ENCODE measurements around the gene MTAP.

MTAP gene

DNA sequence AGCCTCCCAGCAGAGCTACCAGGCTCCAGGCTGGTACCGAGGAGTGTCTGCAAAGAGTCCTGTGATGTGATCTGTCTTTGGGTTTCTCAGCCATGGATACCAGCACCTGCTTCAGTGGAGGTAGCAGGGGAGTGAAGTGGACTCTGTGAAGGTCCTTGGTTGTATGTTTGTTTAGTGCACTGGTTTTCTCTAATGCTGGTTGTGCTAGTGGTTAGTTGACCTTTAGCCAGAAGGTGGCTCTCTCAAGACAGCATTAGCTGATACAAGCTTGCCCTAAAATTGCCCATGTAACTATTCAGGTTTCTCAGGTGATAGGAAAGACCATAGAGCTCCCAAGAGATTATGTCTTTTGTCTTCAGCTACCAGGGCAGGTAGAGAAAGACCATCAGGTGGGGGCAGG lies 87.2 kb downstream of the MTAP start:
- no peak overlapping the region for H3K4me3 ChIP-seq (ENCODE audit: insufficient read length, low read depth)
- H3K9ac ChIP-seq (ENCODE audit: insufficient read length, low read depth): no peak overlapping the region
- H3K9me3 ChIP-seq (ENCODE audit: insufficient read depth, low read length): peaks cover 14% of the 10 kb centered on the region
- DNase-seq (ENCODE audit: low read depth, low spot score): no peak
- peaks cover 4% of the 10 kb centered on the region for H3K36me3 ChIP-seq (ENCODE audit: insufficient read depth, insufficient read length, low read length)
- no peaks in the 10 kb centered on the region for H3K27me3 ChIP-seq (ENCODE audit: insufficient read depth, insufficient read length)
- no peaks in the 10 kb centered on the region for H3K4me1 ChIP-seq (ENCODE audit: insufficient read depth, insufficient read length)
- TF ChIP-seq ZNF274 (IDR thresholded peaks at IDR 0.05; ENCODE audit: low read depth, low read length): no peak
- no peak for TF ChIP-seq YY1 (IDR thresholded peaks at IDR 0.05; ENCODE audit: insufficient read depth, insufficient read length)
- TF ChIP-seq SUZ12 (IDR thresholded peaks at IDR 0.05; ENCODE audit: extremely low read depth, insufficient read depth, insufficient read length): no peak

DNA sequence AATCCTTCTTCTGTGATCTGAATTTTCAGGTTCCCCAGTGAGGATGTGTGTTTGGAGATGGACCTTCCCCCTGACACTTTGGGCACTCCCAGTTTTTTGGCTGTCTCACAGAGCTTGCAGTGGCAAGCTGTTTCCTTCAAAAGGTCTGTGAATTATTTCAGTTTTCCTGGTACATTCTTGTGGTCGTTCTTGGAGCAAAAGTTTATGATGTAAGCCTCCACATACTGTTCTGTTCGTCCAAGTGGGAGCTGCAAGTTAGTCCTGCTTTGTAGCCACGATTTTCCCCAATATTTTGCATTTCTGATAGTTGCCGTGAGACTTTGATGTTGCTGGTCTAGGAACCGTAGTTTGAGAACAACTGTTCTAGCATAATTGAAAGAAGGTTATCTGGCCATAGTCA lies 88.3 kb downstream of the MTAP start:
- H3K4me3 ChIP-seq (ENCODE audit: insufficient read length, low read depth): no peak overlapping the region
- H3K36me3 ChIP-seq (ENCODE audit: insufficient read depth, insufficient read length, low read length): peaks cover 4% of the 10 kb centered on the region
- H3K4me1 ChIP-seq (ENCODE audit: insufficient read depth, insufficient read length): no peaks in the 10 kb centered on the region
- no peak for DNase-seq (ENCODE audit: low read depth, low spot score)
- peaks cover 23% of the 10 kb centered on the region for H3K9me3 ChIP-seq (ENCODE audit: insufficient read depth, low read length)
- TF ChIP-seq YY1 (IDR thresholded peaks at IDR 0.05; ENCODE audit: insufficient read depth, insufficient read length) (no peak), ZNF274 (IDR thresholded peaks at IDR 0.05; ENCODE audit: low read depth, low read length) (no peak), SUZ12 (IDR thresholded peaks at IDR 0.05; ENCODE audit: extremely low read depth, insufficient read depth, insufficient read length) (no peak)
- no peak overlapping the region for H3K9ac ChIP-seq (ENCODE audit: insufficient read length, low read depth)
- H3K27me3 ChIP-seq (ENCODE audit: insufficient read depth, insufficient read length): no peaks in the 10 kb centered on the region

DNA sequence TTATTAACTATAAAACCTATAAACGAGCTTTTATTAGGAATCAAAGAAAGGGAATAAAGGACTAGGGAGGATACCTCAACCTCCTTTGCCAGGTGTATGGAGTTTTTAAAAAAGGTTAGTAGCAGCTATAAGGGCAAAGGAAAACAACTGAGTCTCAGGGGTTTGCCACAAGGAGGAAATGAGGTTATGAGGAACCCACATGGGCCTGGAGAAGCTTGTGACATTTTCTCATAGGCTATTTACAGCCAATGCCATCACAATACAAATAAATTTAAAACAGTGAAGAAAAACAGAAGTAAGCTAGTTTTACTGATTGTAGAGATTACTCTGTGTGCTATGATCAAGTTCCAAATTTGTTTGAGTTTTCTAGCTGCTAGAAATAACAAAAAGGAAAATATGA lies 99.1 kb downstream of the MTAP start:
- Histone ChIP-seq H3K4me1 (ENCODE audit: insufficient read depth, insufficient read length) (no peaks in the 10 kb centered on the region), H3K36me3 (ENCODE audit: insufficient read depth, insufficient read length, low read length) (no peaks in the 10 kb centered on the region), H3K27me3 (ENCODE audit: insufficient read depth, insufficient read length) (no peaks in the 10 kb centered on the region), H3K4me3 (ENCODE audit: insufficient read length, low read depth) (no peak overlapping the region), H3K9ac (ENCODE audit: insufficient read length, low read depth) (no peak overlapping the region), H3K9me3 (ENCODE audit: insufficient read depth, low read length) (peaks cover 4% of the 10 kb centered on the region; the same call in 1 of the 2 replicates)
- DNase-seq (ENCODE audit: low read depth, low spot score): no peak
- no peak for TF ChIP-seq SUZ12 (IDR thresholded peaks at IDR 0.05; ENCODE audit: extremely low read depth, insufficient read depth, insufficient read length)
- no peak for TF ChIP-seq ZNF274 (IDR thresholded peaks at IDR 0.05; ENCODE audit: low read depth, low read length)
- TF ChIP-seq YY1 (IDR thresholded peaks at IDR 0.05; ENCODE audit: insufficient read depth, insufficient read length): no peak

DNA sequence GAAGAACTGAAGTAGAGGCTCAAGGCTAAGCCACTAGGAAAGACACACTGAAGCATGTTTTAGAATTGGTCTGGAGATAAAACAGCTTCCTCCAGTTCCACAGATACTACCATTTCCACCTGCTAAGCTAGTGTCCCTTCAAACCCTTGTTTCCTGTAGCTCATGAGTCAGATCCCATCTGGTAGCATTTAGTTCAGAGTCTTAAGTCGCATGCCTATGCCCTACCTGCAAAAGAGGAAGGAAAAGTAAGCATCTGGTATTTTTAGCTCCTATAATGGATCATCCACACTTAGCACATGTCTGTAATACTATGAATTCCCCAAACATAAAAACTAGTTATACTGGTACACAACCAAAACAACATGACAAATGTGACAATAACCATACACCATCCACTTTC lies 99.7 kb downstream of the MTAP start:
- TF ChIP-seq SUZ12 (IDR thresholded peaks at IDR 0.05; ENCODE audit: extremely low read depth, insufficient read depth, insufficient read length) (no peak), YY1 (IDR thresholded peaks at IDR 0.05; ENCODE audit: insufficient read depth, insufficient read length) (no peak), ZNF274 (IDR thresholded peaks at IDR 0.05; ENCODE audit: low read depth, low read length) (no peak)
- Histone ChIP-seq H3K36me3 (ENCODE audit: insufficient read depth, insufficient read length, low read length) (no peaks in the 10 kb centered on the region), H3K4me3 (ENCODE audit: insufficient read length, low read depth) (no peak overlapping the region), H3K4me1 (ENCODE audit: insufficient read depth, insufficient read length) (no peaks in the 10 kb centered on the region), H3K27me3 (ENCODE audit: insufficient read depth, insufficient read length) (no peaks in the 10 kb centered on the region), H3K9ac (ENCODE audit: insufficient read length, low read depth) (no peak overlapping the region), H3K9me3 (ENCODE audit: insufficient read depth, low read length) (peaks cover 4% of the 10 kb centered on the region; the same call in 1 of the 2 replicates)
- DNase-seq (ENCODE audit: low read depth, low spot score): no peak

DNA sequence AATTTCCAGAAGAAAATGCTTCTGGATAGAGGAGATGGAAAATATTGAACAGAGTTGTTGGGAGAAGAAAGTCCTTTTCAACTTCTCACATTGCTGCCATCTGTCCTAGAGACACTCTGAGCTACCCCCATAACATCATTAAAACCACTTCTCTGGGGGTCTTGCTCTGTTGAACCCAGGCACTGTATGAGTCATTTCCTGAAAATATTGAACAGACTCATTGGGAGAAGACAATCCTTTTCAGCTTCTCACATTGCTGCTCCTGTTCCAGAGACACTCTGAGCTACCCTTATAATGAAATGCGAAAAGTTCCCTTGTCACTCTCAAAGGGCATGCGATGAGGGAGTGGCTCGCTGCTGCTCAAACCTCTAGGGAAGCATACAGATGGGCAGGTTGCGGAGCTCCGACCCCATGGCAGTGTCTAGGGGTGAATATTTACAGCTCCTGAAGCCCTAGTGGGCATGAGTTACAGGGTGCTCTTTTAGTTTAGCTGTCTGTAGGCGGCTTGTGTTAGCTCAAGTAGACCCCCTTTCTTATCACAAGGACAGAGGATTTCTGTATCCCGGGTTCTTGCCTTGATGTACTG lies 101.0 kb downstream of the MTAP start:
- no peak overlapping the region for H3K4me3 ChIP-seq (ENCODE audit: insufficient read length, low read depth)
- H3K9me3 ChIP-seq (ENCODE audit: insufficient read depth, low read length): peaks cover 5% of the 10 kb centered on the region
- no peaks in the 10 kb centered on the region for H3K27me3 ChIP-seq (ENCODE audit: insufficient read depth, insufficient read length)
- TF ChIP-seq ZNF274 (IDR thresholded peaks at IDR 0.05; ENCODE audit: low read depth, low read length) (no peak), SUZ12 (IDR thresholded peaks at IDR 0.05; ENCODE audit: extremely low read depth, insufficient read depth, insufficient read length) (no peak), YY1 (IDR thresholded peaks at IDR 0.05; ENCODE audit: insufficient read depth, insufficient read length) (no peak)
- DNase-seq (ENCODE audit: low read depth, low spot score): no peak
- no peaks in the 10 kb centered on the region for H3K36me3 ChIP-seq (ENCODE audit: insufficient read depth, insufficient read length, low read length)
- H3K4me1 ChIP-seq (ENCODE audit: insufficient read depth, insufficient read length): no peaks in the 10 kb centered on the region
- H3K9ac ChIP-seq (ENCODE audit: insufficient read length, low read depth): no peak overlapping the region

DNA sequence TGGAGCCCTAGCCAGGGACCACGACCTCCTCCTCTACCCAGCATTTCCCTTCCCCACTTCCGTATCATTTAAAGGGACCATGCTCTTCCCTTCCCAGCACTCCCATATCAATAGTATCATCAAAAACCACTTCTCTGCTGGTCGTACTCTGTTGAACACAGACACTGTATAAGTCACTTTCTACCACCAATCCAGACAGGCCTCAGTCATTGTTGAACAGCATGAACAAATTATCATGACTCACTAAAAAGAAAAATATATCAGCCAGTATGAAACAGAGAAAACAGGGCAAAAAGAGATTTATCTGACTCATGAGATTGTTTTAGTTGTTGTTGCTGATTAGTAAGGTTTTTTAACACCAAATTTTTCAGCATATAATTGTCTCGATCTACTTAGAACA lies 101.9 kb downstream of the MTAP start:
- TF ChIP-seq ZNF274 (IDR thresholded peaks at IDR 0.05; ENCODE audit: low read depth, low read length) (no peak), SUZ12 (IDR thresholded peaks at IDR 0.05; ENCODE audit: extremely low read depth, insufficient read depth, insufficient read length) (no peak), YY1 (IDR thresholded peaks at IDR 0.05; ENCODE audit: insufficient read depth, insufficient read length) (no peak)
- Histone ChIP-seq H3K4me1 (ENCODE audit: insufficient read depth, insufficient read length) (no peaks in the 10 kb centered on the region), H3K27me3 (ENCODE audit: insufficient read depth, insufficient read length) (no peaks in the 10 kb centered on the region), H3K4me3 (ENCODE audit: insufficient read length, low read depth) (no peak overlapping the region), H3K9me3 (ENCODE audit: insufficient read depth, low read length) (peaks cover 13% of the 10 kb centered on the region), H3K9ac (ENCODE audit: insufficient read length, low read depth) (no peak overlapping the region), H3K36me3 (ENCODE audit: insufficient read depth, insufficient read length, low read length) (no peaks in the 10 kb centered on the region)
- no peak for DNase-seq (ENCODE audit: low read depth, low spot score)

DNA sequence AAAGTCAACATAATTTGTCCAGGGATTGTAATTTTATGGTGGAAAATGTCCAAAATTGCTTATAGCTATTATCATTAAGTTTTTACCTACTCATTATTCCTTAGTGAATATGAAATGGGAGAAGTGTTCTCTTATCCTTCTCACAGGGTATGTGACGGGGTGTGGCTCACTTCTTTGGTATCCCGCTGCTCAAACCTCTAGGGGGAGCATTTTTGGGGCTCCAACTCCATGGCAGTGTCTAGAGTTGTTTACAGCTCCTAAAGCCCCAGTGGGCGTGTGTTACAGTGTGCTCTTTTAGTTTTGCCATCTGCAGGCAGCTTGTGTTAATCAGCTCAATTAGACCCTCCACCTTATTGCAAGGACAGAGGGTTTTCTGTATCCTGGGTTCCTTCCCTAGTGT lies 102.3 kb downstream of the MTAP start:
- Histone ChIP-seq H3K27me3 (ENCODE audit: insufficient read depth, insufficient read length) (no peaks in the 10 kb centered on the region), H3K9me3 (ENCODE audit: insufficient read depth, low read length) (peaks cover 13% of the 10 kb centered on the region; the same call in 1 of the 2 replicates), H3K4me1 (ENCODE audit: insufficient read depth, insufficient read length) (no peaks in the 10 kb centered on the region), H3K9ac (ENCODE audit: insufficient read length, low read depth) (no peak overlapping the region), H3K4me3 (ENCODE audit: insufficient read length, low read depth) (no peak overlapping the region), H3K36me3 (ENCODE audit: insufficient read depth, insufficient read length, low read length) (no peaks in the 10 kb centered on the region)
- DNase-seq (ENCODE audit: low read depth, low spot score): peak; percentile 27
- TF ChIP-seq SUZ12 (IDR thresholded peaks at IDR 0.05; ENCODE audit: extremely low read depth, insufficient read depth, insufficient read length) (no peak), ZNF274 (IDR thresholded peaks at IDR 0.05; ENCODE audit: low read depth, low read length) (no peak), YY1 (IDR thresholded peaks at IDR 0.05; ENCODE audit: insufficient read depth, insufficient read length) (no peak)
